Osteoblast (primary cell): Measurements from ENCODE around the gene ACAP1. TPM values are rescaled to one million over a fixed set of nuclear protein-coding genes. Genes with fewer than 3 reads are reported as not detected.
A peak's percentile ranks its signal among the peaks of the same experiment; 100 is the strongest.

Experiments
- DNase-seq: peaks from one replicate; pipeline ENCODE4 v3.0.0; 2011; ENCODE audit warnings: low spot score, mixed read lengths; ENCODE audit not compliant: insufficient read length; ENCODE audit errors: missing footprints
- H2AFZ ChIP-seq: 2 replicates; pipeline ENCODE4 v1.6.0; 2011; ENCODE audit warnings: mild to moderate bottlenecking, low read length
- H3K27ac ChIP-seq: 2 replicates; pipeline ENCODE4 v1.5.1; 2011; ENCODE audit warnings: mild to moderate bottlenecking, low read depth, low read length, moderate library complexity
- H3K27me3 ChIP-seq: 2 replicates; pipeline ENCODE4 v1.6.0; 2012; ENCODE audit warnings: mild to moderate bottlenecking, control low read depth, inconsistent platforms, low read length, moderate library complexity; ENCODE audit not compliant: insufficient read depth
- H3K36me3 ChIP-seq: 2 replicates; pipeline ENCODE4 v1.5.1; 2011; ENCODE audit warnings: mild to moderate bottlenecking, low read length, control low read depth, moderate library complexity; ENCODE audit not compliant: insufficient read depth
- H3K4me1 ChIP-seq: 2 replicates; pipeline ENCODE4 v1.5.1; 2011; ENCODE audit warnings: mild to moderate bottlenecking, low read length, control low read depth, moderate library complexity; ENCODE audit not compliant: insufficient read depth
- H3K4me2 ChIP-seq: 2 replicates; pipeline ENCODE4 v1.6.0; 2011; ENCODE audit warnings: mild to moderate bottlenecking, low read length; ENCODE audit not compliant: insufficient read depth
- H3K4me3 ChIP-seq: fragments of 200-600 bp; sonication (generic); 3 replicates; pipeline ENCODE4 v1.5.1; 2012; ENCODE audit warnings: mild to moderate bottlenecking, low read length, inconsistent platforms; ENCODE audit not compliant: insufficient read depth
- H3K79me2 ChIP-seq: 2 replicates; pipeline ENCODE4 v1.6.0; 2012; ENCODE audit warnings: mild to moderate bottlenecking, low read length, control low read depth, inconsistent platforms; ENCODE audit not compliant: insufficient read depth
- H3K9me3 ChIP-seq: 2 replicates; pipeline ENCODE4 v1.5.1; 2011; ENCODE audit warnings: low read depth, low read length, control low read depth
- H4K20me1 ChIP-seq: 2 replicates; pipeline ENCODE4 v1.6.0; 2012; ENCODE audit warnings: mild to moderate bottlenecking, low read length, control low read depth; ENCODE audit not compliant: insufficient read depth
- total RNA-seq: library from RNA; depleted of rRNA; stranded (reverse); fragments of >200 nt; gene quantifications from 2 replicates; pipeline ENCODE4 v1.2.3, GENCODE V29; 2012
- TF ChIP-seq, protein P1 (sequence below): IDR thresholded peaks from 2 replicates; pipeline ENCODE4 v1.5.1; 2011; ENCODE audit warnings: mild to moderate bottlenecking, low read depth, low read length, moderate library complexity; ENCODE audit errors: extremely low read depth

Gene ACAP1
- total RNA-seq, 1 donor, result not detected

DNA sequence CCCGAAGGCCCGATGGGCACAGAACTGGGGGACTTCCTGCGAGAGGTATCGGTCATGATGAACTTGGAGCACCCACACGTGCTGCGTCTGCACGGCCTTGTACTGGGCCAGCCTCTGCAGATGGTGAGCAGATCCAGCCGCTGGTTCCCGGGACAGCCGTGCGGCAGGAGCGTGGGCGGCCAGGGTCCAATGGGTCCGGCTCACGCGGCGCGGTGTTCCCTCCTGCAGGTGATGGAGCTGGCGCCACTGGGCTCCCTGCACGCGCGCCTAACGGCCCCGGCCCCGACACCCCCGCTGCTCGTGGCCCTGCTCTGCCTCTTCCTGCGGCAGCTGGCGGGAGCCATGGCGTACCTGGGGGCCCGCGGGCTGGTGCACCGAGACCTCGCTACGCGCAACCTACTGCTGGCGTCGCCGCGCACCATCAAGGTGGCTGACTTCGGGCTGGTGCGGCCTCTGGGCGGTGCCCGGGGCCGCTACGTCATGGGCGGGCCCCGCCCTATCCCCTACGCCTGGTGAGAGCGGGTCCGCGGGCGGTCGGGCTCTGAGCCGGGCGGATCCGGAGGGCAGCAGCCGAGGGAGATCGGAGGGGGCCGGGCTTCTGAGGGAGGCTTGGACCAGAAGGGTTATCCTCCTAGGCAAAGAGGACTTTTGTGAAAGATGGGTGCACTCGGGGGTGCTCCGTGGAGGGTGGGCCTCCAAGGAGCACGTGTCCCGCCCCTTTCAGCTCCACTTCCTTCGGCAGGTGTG is 47.6 kb downstream of the ACAP1 start:
- Histone ChIP-seq H4K20me1 (peaks cover 2% of the 10 kb centered on the region), H3K79me2 (no peaks in the 10 kb centered on the region), H2AFZ (no peak overlapping the region), H3K36me3 (peaks cover 2% of the 10 kb centered on the region), H3K9me3 (peaks cover 5% of the 10 kb centered on the region), H3K4me3 (peak overlapping the region; percentile 50), H3K27ac (no peak overlapping the region), H3K27me3 (peaks cover 48% of the 10 kb centered on the region), H3K4me2 (peak overlapping the region; percentile 71), H3K4me1 (peaks cover 3% of the 10 kb centered on the region)
- peak; percentile 96 for DNase-seq
- TF ChIP-seq, protein P1, sequence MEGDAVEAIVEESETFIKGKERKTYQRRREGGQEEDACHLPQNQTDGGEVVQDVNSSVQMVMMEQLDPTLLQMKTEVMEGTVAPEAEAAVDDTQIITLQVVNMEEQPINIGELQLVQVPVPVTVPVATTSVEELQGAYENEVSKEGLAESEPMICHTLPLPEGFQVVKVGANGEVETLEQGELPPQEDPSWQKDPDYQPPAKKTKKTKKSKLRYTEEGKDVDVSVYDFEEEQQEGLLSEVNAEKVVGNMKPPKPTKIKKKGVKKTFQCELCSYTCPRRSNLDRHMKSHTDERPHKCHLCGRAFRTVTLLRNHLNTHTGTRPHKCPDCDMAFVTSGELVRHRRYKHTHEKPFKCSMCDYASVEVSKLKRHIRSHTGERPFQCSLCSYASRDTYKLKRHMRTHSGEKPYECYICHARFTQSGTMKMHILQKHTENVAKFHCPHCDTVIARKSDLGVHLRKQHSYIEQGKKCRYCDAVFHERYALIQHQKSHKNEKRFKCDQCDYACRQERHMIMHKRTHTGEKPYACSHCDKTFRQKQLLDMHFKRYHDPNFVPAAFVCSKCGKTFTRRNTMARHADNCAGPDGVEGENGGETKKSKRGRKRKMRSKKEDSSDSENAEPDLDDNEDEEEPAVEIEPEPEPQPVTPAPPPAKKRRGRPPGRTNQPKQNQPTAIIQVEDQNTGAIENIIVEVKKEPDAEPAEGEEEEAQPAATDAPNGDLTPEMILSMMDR, result no peak

GRCh38 chr17:7384489-7385081 is 48.3 kb downstream of the ACAP1 start:
- peaks cover 2% of the 10 kb centered on the region for H4K20me1 ChIP-seq
- no peak overlapping the region for H2AFZ ChIP-seq
- H3K4me3 ChIP-seq, result no peak overlapping the region
- H3K4me1 ChIP-seq, result peaks cover 3% of the 10 kb centered on the region
- DNase-seq, result no peak
- H3K79me2 ChIP-seq, result no peaks in the 10 kb centered on the region
- peaks cover 44% of the 10 kb centered on the region for H3K27me3 ChIP-seq
- no peak overlapping the region for H3K27ac ChIP-seq
- peak overlapping the region; percentile 71 for H3K4me2 ChIP-seq
- H3K36me3 ChIP-seq, result peaks cover 9% of the 10 kb centered on the region
- H3K9me3 ChIP-seq, result peaks cover under 1% of the 10 kb centered on the region
- TF ChIP-seq, protein P1, result no peak

DNA sequence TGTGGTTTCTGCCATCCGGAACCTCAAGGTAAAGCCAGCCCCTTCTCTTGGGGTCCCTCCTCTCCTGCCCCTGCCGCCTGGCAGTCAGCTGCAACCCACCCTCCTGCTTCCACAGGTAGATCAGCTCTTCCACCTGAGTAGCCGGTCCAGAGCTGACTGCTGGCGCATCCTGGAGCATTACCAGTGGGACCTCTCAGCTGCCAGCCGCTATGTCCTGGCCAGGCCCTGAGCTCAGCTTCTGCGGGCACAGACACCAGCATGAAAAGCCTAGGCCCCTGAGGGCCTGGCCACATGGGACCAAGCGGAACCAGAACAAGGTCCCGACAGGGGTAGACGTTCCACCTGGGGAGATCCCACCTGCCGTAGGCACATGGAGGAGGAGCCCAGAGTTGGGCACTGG is 52.5 kb downstream of the ACAP1 start:
- H3K27ac ChIP-seq, result no peak overlapping the region
- peaks cover 2% of the 10 kb centered on the region for H4K20me1 ChIP-seq
- TF ChIP-seq, protein P1, result no peak
- DNase-seq, result peak; percentile 41
- H3K79me2 ChIP-seq, result peaks cover 5% of the 10 kb centered on the region
- H3K9me3 ChIP-seq, result no peaks in the 10 kb centered on the region
- H3K4me3 ChIP-seq, result no peak overlapping the region
- peaks cover 3% of the 10 kb centered on the region for H3K27me3 ChIP-seq
- no peak overlapping the region for H2AFZ ChIP-seq
- H3K4me1 ChIP-seq, result peaks cover 9% of the 10 kb centered on the region
- peaks cover 37% of the 10 kb centered on the region for H3K36me3 ChIP-seq
- no peak overlapping the region for H3K4me2 ChIP-seq
